ENCODE measurements around the gene PI16.

Gene PI16

DNA sequence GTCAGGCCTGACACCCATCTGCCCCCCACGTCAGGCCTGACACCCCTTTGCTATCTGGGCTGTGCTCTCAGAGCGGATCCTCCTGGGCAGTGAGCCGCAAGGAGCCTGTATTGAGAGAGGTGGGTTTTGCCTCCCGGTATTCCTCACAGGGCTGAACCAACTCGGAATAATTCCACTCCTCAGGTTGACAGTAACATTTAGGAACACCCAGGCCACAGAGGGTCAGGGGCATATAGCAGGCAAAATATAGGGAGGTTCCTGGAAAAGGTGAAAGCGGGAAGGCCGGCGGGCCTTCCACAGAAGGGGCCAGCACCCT is 44.1 kb downstream of the PI16 start:
- H3K9me3 Mint-ChIP-seq: no peaks in the 10 kb centered on the region

DNA sequence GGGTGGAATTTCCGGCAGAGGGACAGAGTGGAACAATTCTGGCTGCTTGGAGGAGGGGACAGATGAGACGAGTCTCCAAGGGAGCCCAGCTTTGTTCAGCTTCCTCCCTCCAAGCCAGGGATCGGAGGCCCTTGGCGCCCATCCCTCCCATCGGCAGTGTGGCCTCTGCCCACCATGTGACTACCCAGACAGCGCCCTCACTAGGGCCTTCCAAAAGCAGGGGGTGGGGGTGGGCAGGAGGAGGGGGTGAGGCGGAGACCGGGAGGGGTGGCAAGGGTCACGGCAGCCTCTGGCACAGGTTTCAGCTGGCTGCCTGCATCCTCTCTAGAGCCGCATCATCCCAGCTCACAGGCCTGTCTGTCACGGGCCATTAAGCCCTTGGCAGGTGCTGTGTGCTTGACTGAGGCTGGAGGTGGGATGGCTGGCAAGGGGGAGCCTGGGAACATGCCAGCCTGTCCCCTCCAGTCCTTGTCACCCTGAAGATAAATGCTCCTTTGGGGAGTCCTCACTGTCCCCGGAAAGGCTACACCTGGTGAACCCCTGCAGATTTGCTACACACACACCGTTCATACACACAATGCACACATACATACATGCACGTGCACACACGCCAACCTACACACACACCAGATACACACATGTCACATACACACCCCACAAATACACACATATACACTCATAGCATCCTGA is 44.7 kb downstream of the PI16 start:
- peaks cover 32% of the 10 kb centered on the region for H3K4me1 Mint-ChIP-seq
- no peak for DNase-seq (ENCODE audit: low spot score in 2 of 2)

More for the DNA sequence above, 44.1 kb downstream of the PI16 start:
- DNase-seq (ENCODE audit: low spot score in 2 of 2) (no peak), ATAC-seq (ENCODE audit: low read depth) (no peak)
- Mint-ChIP-seq H3K4me3 (no peak overlapping the region), H3K36me3 (no peaks in the 10 kb centered on the region), H3K27ac (no peak overlapping the region), H3K27me3 (no peaks in the 10 kb centered on the region), H3K4me1 (peaks cover 28% of the 10 kb centered on the region)

DNA sequence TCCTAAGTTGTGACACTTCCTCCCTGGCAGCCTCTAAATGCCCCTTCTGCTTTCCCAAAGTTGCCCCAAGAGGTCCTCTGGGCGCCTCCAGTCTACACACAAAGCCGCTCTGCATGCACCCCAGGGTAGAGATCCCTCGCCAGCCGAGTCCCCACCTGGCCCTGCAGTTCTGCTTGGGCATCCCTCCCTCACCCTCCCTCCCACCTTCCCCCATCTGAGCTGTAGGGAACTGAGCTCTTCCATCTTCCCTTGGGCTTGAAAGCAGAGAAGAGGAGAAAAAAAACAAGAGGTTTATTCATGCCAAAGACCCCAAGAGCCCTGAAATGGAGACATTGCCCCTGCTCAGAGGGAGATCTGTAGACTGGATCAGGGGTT is 45.2 kb downstream of the PI16 start:
- H3K36me3 Mint-ChIP-seq: no peaks in the 10 kb centered on the region
- no peaks in the 10 kb centered on the region for H3K9me3 Mint-ChIP-seq
- no peaks in the 10 kb centered on the region for H3K27me3 Mint-ChIP-seq
- no peak for ATAC-seq (ENCODE audit: low read depth)
- no peak for DNase-seq (ENCODE audit: low spot score in 2 of 2)
- peaks cover 35% of the 10 kb centered on the region for H3K4me1 Mint-ChIP-seq
- H3K27ac Mint-ChIP-seq: no peak overlapping the region
- H3K4me3 Mint-ChIP-seq: no peak overlapping the region

More for the DNA sequence above, 44.7 kb downstream of the PI16 start:
- no peak overlapping the region for H3K27ac Mint-ChIP-seq
- no peaks in the 10 kb centered on the region for H3K9me3 Mint-ChIP-seq
- no peaks in the 10 kb centered on the region for H3K27me3 Mint-ChIP-seq
- no peak overlapping the region for H3K4me3 Mint-ChIP-seq
- H3K36me3 Mint-ChIP-seq: no peaks in the 10 kb centered on the region
- no peak for ATAC-seq (ENCODE audit: low read depth)

DNA sequence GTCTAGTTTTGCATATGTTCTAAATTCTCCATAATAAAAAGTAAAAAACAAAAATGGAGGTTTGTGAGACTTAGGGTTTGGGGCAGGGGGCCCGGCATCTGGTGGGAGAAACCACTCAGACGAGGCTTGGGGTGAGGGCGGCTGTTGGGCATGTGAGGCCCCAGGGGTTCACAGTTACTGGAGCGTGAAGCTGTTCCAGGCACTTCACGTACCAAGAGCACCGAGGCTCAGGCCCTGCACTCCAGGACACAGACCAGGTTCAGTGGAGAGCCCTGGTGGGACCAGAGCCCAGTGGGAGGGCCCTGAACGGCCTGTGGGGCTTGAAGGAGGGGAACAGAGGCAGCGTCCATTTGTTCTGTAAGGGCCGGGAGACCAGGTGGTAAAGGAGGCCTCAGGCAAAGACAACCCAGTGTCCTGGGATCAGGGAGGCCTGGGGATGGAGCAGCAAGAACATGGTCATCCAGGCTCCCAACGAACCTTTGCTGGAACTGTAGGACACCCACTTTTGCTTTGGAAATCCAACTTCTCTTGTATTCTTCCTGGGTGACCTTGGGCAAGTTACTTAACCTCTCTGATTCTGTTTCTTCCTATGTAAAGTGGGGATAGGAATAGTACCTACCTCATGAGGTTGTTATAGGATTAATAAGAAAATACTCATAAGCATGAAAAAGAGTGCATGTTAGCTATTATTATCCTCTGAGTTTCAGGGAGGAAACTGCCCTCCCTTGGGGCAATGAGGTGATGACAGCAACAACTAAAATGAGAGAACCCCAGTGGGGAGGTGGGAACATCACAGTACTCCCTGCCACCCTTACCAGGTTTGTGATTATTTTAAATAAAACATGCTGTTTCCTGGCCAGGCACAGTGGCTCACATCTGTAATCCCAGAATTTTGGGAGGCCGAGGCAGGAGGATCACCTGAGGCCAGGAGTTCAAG is 49.8 kb downstream of the PI16 start:
- H3K27ac Mint-ChIP-seq: peak overlapping the region; percentile 77

DNA sequence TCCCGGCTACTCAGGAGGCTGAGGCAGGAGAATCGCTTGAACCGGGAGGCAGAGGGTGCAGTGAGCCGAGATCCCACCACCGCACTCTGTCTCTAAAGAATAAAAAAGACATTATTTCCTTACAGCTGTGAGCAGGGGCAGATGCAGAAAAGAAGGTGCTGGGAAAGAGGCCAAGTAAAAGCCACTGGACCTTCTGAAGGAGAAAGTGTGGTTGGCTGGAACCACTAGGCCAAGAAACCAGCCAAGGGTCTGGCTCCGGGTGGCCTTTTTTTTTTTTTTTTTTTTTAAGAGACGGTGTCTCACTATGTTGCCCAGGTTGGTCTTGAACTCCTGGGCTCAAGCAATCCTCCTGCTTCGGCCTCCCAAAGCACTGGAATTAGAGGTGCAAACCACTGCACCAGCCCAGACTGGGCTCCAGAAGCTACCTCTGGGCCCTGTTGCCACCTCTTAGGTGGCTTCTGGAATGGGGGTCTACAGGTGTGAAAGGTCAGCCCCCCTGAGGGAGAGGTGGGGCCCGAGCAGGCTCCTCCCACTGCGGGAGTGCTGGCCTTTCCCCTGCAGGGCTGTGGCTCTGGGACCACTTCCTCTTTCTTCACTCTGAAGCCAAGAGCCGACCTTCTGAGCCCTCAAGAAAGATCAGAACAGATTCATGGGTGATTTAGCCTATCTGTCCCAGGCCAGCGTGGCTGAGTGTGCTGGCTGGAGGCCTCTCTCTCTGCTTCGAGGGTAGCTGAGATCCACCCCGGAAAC is 50.7 kb downstream of the PI16 start, which contains the start of gene FGD2:
FGD2 (plus strand) TSS at position 595 of the 750 bp plus-strand sequence. CDS start 163 bp downstream, outside the sequence.
- Mint-ChIP-seq H3K36me3 (peaks cover 19% of the 10 kb centered on the region), H3K4me1 (peaks cover 44% of the 10 kb centered on the region), H3K27ac (peak within 1 kb of the TSS; percentile 77), H3K4me3 (peak within 1 kb of the TSS; percentile 99), H3K27me3 (no peaks in the 10 kb centered on the region), H3K9me3 (no peaks in the 10 kb centered on the region)
- ATAC-seq (ENCODE audit: low read depth): peak; percentile 77
- peak; percentile 78 to 79 for DNase-seq (ENCODE audit: low spot score in 2 of 2)

More for the DNA sequence above, 49.8 kb downstream of the PI16 start:
- DNase-seq (ENCODE audit: low spot score in 2 of 2): peak in 1 of 2 donors; percentile 49
- H3K27me3 Mint-ChIP-seq: no peaks in the 10 kb centered on the region
- peaks cover 46% of the 10 kb centered on the region for H3K4me1 Mint-ChIP-seq
- H3K4me3 Mint-ChIP-seq: peak overlapping the region; percentile 79
- no peaks in the 10 kb centered on the region for H3K9me3 Mint-ChIP-seq
- ATAC-seq (ENCODE audit: low read depth): peak; percentile 64
- H3K36me3 Mint-ChIP-seq: peaks cover 17% of the 10 kb centered on the region

DNA sequence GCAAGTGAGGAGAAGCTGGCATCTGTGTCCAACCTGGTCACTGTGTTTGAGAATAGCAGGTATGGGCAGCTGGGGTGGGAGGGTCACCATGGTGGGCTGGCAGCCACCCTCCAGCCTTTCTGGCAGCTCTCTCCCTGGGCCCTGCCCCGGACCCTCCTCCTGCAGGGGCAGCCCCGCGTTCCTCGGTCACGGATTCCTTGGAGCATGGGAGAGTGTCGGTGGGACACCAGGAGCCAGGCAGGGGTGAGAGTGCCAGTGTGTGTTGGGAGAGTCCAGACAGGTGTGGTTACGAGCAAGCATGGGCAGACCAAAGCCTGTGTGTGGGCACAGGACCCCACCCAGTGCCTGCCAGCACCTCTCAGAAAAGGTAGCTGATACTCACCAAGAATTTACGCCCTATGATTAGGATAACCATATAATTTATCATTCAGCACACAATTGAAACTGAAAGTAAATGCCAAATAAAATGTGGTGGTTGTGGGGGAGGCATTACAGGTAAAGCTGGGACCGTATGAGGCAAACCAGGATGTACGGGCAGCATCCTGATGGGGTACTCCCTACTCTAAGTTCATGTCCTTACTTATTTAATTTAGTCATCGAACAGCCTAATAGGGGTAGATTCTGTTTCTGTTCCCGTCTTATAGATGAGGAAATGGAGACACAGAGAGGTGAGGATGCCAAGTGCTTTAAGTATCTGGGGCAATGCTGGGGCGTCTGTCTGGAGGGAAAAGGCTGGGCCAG is 51.5 kb downstream of the PI16 start:
- Mint-ChIP-seq H3K27me3 (no peaks in the 10 kb centered on the region), H3K9me3 (no peaks in the 10 kb centered on the region), H3K4me3 (peak overlapping the region; percentile 99), H3K27ac (peak overlapping the region; percentile 77), H3K36me3 (peaks cover 22% of the 10 kb centered on the region), H3K4me1 (peaks cover 49% of the 10 kb centered on the region)
- DNase-seq (ENCODE audit: low spot score in 2 of 2): no peak
- peak; percentile 6 for ATAC-seq (ENCODE audit: low read depth)

DNA sequence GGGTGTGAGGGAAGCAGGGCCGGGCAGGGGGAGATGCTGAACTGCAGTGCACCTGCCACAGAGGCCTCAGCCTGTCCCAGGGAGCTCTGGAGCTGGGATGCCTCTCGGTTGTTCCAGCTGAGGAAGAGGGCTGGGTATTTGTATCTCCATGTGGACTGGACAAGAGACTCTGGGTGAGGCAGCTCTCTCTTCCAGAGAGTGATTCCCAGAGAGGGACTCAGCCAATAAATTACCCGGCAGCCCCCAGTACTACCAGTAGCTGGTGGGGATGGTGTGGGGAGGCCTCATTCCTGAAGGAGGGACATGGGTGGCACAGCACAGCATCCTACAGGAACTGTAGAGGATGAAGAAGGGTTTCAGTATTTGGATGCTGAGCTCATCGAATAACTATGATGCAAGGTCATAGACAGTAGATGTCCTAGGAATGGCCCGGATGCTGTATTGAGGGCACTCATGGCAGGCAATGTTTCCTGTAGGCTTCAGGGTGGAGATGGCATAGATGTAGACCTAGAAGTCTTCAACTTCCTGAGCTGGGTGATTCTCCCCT is 52.3 kb downstream of the PI16 start:
- Mint-ChIP-seq H3K36me3 (peaks cover 28% of the 10 kb centered on the region), H3K4me1 (peaks cover 47% of the 10 kb centered on the region), H3K27me3 (no peaks in the 10 kb centered on the region), H3K27ac (peak overlapping the region; percentile 77), H3K9me3 (no peaks in the 10 kb centered on the region), H3K4me3 (peak overlapping the region; percentile 99)
- ATAC-seq (ENCODE audit: low read depth): no peak
- no peak for DNase-seq (ENCODE audit: low spot score in 2 of 2)

DNA sequence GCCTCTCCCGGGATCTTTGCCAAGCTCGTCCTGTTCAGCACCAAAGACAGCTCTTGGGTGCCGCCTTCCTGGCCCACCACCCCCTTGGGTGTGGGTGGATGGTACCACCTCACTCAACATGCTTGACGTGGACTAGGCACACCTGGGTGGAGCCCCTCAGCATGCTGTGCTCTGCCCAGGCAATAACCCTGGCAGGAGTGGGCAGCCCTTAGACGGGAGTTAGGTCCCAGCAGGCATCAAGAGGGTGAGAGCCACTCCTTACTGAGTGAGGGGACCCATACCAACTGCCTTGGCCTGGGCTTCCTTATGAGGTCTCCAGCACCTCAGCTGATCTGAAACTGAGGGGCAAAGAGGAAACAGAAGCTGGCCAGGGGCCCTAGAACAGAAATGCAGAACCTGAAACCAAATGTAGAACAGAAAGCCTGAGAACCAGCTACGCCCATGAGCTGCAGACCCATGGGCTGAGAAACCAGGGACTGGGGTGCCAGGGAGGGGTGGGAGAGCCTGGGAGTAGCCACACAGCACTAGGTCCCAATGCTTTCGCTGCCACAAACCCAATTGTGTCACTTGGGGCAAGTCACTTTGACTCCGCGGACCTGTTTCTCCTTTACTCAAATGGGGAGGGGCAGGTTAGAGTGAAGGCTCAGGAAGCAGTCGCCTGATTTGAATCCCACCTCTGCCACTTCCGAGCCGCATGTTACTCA is 53.0 kb downstream of the PI16 start:
- peak overlapping the region; percentile 99 for H3K4me3 Mint-ChIP-seq
- peak; percentile 62 for ATAC-seq (ENCODE audit: low read depth)
- H3K4me1 Mint-ChIP-seq: peaks cover 41% of the 10 kb centered on the region
- H3K27ac Mint-ChIP-seq: peak overlapping the region; percentile 77
- peak; percentile 47 to 54 for DNase-seq (ENCODE audit: low spot score in 2 of 2)
- no peaks in the 10 kb centered on the region for H3K9me3 Mint-ChIP-seq
- peaks cover 31% of the 10 kb centered on the region for H3K36me3 Mint-ChIP-seq
- H3K27me3 Mint-ChIP-seq: no peaks in the 10 kb centered on the region

DNA sequence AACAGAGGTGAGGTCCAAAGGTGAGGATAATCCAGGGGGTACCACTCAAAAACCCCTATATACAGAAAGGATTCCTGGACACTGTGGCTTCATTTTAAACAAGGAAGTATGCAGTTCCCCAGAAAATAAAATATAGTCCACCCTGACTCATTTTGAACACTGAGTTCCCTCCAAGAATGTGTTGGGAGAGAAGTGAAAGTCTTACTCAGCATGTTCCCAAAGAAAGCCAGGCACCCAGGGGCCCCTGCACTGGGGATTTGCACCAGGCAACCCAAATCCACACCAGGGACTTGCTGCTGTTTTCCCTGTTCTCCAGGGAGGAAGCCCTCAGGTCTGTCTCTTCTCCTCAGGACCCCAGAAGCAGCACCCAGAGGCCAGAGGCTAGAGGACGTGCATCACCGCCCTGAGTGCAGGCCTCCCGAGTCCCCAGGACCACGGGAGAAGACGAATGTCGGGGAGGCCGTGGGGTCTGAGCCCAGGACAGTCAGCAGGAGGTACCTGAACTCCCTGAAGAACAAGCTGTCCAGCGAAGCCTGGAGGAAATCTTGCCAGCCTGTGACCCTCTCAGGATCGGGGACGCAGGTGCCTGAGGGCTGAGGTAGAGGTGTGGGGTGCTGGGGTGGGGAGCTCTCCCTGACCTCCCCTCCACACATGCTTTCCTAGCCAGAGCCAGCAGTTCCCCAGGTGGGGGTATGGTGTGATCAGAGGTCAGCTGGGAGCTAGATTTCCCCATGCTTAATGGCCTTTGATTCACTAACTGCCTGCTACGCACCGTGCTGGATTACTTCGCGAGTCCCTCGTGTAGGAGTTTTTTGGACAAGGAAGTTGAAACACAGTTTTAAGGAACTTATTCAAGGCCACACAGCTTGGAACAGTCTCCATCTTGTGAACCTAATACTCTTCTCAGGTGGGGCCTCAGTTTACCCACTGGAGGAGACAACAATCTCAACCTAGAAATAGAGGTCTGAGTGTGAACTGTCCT is 54.2 kb downstream of the PI16 start:
- Mint-ChIP-seq H3K27me3 (no peaks in the 10 kb centered on the region), H3K4me1 (peaks cover 34% of the 10 kb centered on the region), H3K4me3 (peak overlapping the region; percentile 99), H3K36me3 (peaks cover 32% of the 10 kb centered on the region), H3K9me3 (no peaks in the 10 kb centered on the region), H3K27ac (no peak overlapping the region)
- DNase-seq (ENCODE audit: low spot score in 2 of 2) (no peak), ATAC-seq (ENCODE audit: low read depth) (no peak)

DNA sequence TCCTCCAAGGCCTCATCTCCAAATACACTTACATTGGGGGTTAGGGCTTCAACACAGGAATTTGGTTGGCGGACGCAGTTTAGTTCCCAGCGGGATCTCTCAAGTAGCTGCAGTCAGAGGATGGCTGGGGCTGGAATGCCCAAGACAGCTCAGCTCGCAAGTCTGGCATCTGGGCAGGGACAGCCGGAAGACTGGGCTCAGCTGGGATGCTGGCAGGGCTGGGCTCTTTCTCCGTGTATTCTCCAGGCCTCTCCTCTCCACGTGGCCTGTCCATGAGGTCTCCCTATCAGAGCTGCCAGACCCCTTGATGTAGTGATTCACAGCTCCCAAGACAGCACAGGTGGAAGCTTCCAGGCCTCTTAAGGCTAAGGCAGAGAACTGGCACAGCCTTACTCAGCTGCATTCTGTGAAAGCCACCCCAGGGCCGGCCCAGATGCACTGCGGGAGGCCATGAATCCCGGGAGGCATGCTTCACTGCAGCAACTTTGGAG is 55.9 kb downstream of the PI16 start:
- no peak for DNase-seq (ENCODE audit: low spot score in 2 of 2)
- no peak for ATAC-seq (ENCODE audit: low read depth)
- no peaks in the 10 kb centered on the region for H3K9me3 Mint-ChIP-seq
- peaks cover 28% of the 10 kb centered on the region for H3K4me1 Mint-ChIP-seq
- no peaks in the 10 kb centered on the region for H3K27me3 Mint-ChIP-seq
- H3K36me3 Mint-ChIP-seq: peaks cover 32% of the 10 kb centered on the region
- H3K4me3 Mint-ChIP-seq: no peak overlapping the region
- no peak overlapping the region for H3K27ac Mint-ChIP-seq

DNA sequence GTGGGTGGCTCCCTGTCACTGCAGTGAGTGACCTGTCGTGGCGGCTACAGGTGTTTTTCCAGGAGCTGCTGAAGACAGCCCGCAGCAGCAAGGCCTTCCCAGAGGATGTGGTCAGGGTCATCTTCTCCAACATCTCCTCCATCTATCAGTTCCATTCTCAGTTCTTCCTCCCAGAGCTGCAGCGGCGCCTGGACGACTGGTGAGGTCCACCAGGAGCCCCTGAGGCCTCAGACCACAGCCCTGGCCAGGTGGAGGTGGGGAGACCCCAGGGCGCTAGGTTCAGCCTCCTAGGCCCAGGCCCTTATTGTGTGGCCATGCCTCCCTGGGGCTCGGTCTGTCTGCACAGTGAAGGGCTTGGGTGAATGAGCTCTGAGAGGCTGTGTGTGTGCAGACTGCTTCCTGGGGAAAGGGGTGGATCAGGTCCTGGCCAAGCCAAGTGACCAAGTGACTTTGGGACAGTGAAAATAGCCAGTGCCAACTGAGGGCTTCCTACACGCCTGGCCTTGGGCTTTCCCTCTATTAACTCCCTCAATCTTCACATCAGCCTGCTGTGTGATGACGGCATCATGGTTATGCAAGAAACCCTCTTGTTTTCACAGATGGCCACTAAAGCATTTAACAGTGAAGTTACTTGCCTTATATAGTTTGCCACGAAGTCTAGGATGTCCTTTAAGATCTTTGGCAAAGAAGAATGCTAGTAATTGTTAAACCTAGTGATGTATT is 57.3 kb downstream of the PI16 start:
- ATAC-seq (ENCODE audit: low read depth): no peak
- Mint-ChIP-seq H3K36me3 (peaks cover 31% of the 10 kb centered on the region), H3K4me3 (no peak overlapping the region), H3K9me3 (no peaks in the 10 kb centered on the region), H3K27ac (no peak overlapping the region), H3K4me1 (peaks cover 24% of the 10 kb centered on the region), H3K27me3 (no peaks in the 10 kb centered on the region)
- DNase-seq (ENCODE audit: low spot score in 2 of 2): no peak
